Activated T-helper 9 cell treated with anti-CD3 and anti-CD28 coated beads, Interleukin-2, amount 50 U/mL, for 16 hours (primary cell): ENCODE data around the gene UGT2B15.
"Not testable (repeated sequence)": the region's sequence is repeated elsewhere in the genome, so short reads cannot be mapped to it uniquely, and the experiment has no call there.

Source experiments
- DNase-seq: peaks from one replicate; pipeline ENCODE4 v3.0.0-alpha.2; 2020; ENCODE audit warnings: low read depth

UGT2B15 gene

DNA sequence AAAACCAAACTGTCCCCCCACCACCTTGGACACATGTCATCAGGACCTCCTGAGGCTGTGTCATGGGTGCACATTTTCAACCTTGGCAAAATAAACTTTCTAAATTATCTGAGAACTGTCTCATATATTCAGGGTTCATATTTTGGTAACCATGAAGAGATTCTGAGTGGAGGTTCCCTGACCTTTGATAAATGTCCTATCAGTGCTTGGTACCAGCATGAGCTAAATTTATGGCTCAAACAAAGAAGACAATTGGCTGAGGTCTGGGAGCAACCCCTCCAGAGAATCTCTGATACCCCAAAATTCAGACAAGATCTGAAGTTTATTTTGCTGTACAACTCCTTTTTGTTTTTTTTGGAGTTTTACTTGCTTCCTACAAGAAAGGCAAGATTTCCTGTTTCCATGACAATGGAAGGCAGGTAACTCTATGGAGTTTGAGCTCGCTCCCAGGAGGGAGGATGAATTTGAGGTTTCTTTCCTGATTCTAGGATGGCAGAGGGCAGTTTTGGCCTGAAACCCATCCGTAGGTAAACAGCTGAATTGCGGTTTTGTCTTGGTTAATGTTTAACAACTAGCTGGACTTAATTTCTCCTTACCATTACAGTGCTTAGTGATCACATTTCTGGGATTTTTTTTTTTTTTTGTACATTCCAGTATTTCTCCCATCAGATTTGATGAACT lies 14.5 kb downstream of the UGT2B15 start:
- DNase-seq: no peak

- no peak for DNase-seq
Observed at GRCh38 chr4:68654946-68655721, 15.3 kb downstream of the UGT2B15 start.

DNA sequence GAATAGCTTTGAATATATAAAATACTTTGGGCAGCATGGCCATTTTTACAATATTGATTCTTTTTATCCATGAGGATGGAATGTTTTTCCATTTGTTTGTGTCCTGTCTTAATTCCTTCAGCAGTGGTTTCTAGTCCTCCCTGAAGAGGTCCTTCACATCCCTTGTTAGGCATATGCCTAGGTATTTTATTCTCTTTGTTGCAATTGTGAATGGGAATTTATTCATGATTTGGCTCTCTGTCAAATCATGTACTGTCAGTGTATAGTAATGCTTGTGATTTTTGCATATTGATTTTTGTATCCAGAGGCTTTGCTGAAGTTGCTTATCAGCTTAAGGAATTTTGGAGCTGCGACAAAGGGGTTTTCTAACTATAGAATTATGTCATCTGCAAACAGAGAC lies 18.5 kb downstream of the UGT2B15 start:
- DNase-seq: no peak

GRCh38 chr4:68630371-68630770 lies 40.1 kb downstream of the UGT2B15 start:
- DNase-seq: no peak

- DNase-seq: not testable (repeated sequence)
Observed at GRCh38 chr4:68622731-68623130, 47.7 kb downstream of the UGT2B15 start.

DNA sequence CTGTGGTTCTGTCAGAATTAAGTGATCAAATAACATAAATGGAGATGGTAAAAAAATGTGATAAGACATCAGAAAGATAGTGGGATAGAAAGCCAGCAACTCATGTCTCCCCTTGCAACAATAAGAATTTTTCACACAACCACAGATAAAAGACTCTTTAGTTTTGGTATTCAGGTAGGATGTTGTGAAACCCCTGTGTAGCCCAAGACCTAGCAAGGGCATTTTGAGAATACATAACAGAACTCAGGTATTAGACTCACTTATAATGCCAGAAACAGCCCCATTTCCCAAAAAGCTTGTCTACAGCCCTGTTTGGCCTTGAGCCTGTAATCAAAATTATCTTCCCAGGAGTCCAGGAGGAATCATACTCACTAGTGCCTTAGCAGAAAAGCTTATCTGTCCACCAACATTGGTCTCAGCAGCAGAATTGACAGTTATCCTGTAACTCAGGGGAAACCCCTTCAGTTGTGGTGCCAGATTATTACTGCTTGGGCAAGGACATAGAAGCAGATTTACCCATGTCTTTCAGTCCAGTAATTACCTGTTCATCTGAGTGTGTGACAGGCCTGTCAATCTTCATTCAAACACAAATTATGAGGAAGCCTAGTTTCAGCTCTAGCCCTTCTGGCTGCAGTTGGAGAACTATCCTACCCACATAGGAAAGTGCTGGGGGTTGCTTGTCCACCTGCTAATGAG lies 53.3 kb downstream of the UGT2B15 start:
- DNase-seq: no peak

GRCh38 chr4:68615699-68616422 lies 54.6 kb downstream of the UGT2B15 start:
- no peak for DNase-seq

- no peak for DNase-seq
Observed at GRCh38 chr4:68613752-68614151, 56.7 kb downstream of the UGT2B15 start.

GRCh38 chr4:68606240-68606639 lies 64.2 kb downstream of the UGT2B15 start:
- DNase-seq: no peak

- DNase-seq: no peak
Observed at GRCh38 chr4:68599150-68599549, 71.3 kb downstream of the UGT2B15 start.

GRCh38 chr4:68597482-68597881 lies 73.0 kb downstream of the UGT2B15 start:
- no peak for DNase-seq
